IPS-11a (cell line): ENCODE results near the gene PACRG.

Experiments
- H3K4me3 ChIP-seq: one replicate; pipeline ENCODE4 v1.5.1; 2013; ENCODE audit warnings: low read depth, low read length, control low read depth

Gene PACRG

DNA sequence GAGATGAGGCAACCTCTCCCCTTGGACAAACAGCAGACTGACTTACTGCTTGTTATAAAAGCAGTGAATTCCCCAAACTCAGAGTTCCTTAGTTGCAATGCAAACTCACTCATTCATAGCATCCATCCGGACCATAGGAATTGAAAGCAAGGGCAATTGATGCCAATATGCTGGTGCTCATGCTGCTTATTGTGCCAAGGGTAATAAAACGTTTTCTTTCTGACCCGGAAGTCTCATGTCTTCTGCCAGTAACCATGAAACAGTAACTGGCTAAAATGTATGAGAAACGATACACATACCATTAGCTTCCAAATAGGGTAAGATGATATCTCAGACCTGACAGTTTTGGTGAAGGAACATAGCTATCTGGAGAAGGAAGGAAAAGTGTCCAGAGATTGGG, 18.3 kb upstream of the PACRG start:
- H3K4me3 ChIP-seq = no peak overlapping the region

DNA sequence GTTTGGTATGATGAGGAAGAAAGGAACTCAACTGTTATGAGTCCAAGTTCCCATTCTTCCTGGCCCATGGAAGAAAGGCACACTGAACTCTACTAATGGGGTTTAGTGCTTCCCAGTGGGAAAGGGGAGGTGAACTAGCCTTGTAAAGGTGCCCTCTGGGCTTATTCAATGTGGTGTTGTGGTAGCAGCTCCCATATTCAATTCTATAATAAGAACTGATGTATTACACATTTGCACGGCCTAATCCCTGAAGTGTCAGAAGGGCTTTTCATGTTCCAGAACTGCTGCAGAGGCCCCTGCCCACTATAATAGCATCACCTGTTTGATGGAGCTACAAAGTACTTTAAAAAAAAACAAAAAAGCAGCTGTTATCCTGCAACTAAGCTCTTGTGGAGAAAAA, 17.4 kb upstream of the PACRG start:
- no peak overlapping the region for H3K4me3 ChIP-seq

DNA sequence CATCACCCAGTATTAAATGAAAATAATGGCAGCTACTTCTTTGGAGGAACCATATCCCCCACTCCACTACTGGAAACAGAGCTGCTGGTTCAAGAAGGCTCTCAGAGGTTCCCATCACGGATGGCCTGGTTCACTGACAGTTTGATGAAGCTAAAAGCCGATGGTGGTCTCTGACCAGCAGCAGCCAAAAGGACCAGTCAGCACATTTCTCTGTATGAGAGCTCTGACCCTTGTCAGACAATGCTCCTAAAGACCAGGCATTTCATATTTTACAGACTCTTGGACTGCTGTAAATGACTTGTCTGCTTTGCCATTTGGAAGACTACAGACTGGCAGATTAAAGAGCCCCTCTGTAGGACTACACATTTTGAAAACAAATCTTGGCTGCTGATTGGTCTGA, 16.8 kb upstream of the PACRG start:
- no peak overlapping the region for H3K4me3 ChIP-seq

DNA sequence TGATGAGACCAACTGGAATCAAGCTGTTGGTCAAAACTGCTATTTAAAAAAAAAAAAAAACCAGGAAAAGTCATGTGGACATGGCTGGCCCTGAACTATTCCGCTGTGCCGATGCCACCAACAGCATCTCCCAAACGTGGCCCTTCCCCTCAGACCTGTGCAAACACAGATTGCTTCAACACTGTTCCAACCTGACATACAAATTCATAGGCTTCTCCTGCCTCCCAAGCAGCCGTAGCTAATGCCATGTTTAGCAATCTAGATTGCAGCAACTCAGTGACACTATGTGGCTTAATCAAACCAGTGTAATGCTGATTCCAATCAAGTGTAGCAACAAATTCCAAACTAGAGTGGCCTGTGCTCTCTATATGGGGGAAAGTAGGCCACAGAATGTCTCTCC, 16.4 kb upstream of the PACRG start:
- no peak overlapping the region for H3K4me3 ChIP-seq

DNA sequence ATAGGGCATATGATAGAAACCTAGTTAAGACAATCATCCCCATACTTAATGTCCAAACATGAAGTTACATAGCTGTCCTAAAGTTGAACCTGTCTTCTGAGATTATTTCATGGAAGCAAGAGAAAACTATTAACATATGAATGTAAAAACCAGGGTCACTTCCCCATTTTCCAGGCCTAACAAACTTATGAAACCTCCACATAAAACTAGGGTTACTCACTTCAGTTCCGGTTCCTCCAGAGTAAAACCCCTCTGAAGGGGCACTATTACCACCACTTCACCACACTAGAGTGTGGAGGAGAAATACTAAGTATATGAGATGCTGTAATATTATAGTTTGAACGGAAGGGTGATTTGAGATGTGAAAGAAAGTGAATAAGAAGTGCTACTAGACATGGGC, 15.1 kb upstream of the PACRG start:
- no peak overlapping the region for H3K4me3 ChIP-seq

DNA sequence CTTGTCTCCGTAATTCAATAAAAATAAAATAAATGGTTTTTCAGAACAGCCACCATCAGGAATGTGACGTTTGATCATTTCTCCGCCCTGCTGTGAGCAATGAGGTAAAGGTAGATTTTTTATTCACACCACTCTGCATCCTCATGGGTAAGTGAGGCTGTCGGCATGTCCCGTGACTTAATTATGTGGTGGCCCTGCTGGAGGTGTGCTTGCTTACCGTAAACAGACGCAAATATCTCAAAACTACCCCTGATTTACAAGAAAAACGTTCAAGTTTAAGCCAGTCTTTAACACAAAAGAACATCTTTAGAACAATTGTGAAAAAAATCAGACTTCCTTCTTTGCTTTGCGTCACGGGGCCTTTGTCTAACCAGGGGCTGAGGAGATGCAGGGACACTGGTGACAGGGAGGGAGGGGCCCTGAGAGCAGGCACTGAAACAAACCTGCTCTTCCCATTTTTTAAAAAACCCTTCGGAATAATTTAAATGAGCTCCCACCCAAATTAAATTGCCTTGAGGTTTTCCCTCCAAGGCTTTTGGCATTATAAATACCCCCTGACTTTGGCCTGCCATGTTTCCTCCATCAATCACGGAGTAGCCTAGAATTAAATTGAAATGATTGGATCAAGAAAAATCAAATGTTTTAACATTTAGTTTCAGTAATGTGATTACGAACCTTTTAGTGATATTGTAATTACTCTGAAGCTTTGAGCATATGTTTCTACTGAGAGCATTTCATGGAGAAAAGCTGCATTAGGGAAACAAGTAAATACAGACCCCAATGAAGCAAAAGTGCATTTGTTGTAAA, 13.6 kb upstream of the PACRG start:
- H3K4me3 ChIP-seq = no peak overlapping the region

DNA sequence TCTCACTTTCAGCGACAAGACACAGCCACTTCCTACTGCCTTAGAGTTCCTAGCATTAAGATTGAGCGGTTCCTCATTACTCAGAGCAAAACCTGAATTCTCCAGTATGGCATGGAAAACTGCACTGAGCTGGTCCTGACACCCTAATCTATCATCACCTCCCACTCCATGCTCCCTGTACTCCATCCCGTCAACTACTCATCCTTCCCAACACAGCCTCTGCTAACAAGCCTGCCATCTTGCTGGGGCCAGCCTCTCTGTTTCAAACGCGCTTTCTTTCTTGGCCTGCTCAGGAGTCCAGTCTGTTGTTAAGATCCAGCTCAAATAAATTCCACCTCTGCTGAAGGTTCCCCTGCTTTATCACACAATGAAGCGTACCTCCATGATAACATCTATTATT, 12.2 kb upstream of the PACRG start:
- no peak overlapping the region for H3K4me3 ChIP-seq

DNA sequence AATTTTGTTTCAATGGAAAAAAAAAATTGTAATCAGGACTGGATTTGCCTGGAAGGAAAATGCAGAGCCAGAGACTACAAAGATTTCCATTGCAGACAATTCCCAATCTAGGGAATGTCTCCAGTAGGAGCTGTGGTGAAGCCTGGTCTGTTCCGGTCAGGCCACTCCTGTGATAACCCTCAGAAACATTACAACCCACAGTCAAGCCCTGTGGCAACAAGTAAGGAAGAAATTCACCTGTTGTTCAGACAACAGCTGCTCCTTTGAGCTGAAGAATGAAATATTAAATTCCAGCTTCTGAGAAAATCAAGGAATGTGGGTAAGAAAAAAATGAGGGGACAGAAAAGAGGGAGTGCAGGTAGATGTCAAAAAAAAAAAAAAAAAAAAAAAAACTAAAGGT, 8.2 kb upstream of the PACRG start:
- no peak overlapping the region for H3K4me3 ChIP-seq

DNA sequence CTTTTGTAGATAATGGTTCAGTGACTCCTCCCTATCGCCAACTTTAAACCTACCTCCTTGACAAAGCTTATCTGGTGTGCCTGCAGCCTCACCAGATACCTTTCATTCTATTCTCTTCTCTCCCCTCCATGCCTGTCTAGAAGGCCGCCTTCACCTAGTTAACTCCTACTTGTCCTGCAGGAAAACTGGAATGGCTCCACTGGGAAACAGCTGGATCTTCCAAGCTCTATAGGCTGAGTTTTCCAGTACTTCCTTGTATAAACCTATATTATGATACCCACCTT, 6.4 kb upstream of the PACRG start:
- no peak overlapping the region for H3K4me3 ChIP-seq

DNA sequence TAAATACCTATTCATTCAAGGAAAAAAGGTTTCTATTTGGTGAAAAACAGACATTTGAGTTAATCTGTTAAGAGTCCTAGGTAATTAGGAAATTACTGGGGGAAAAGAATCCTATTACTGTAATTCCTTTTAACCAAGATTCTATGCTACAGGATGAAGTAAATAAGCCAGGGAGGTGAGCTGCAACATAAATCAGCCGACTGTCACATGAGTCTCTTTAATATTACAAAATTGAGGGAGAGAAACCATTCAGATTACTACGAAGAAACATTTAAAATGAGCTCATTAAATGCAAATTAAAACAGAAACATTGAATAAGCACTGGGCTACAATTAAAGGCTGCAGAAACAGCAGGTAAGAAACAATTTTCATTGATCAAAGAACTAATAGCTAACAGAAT, 5.5 kb upstream of the PACRG start:
- H3K4me3 ChIP-seq = no peak overlapping the region

DNA sequence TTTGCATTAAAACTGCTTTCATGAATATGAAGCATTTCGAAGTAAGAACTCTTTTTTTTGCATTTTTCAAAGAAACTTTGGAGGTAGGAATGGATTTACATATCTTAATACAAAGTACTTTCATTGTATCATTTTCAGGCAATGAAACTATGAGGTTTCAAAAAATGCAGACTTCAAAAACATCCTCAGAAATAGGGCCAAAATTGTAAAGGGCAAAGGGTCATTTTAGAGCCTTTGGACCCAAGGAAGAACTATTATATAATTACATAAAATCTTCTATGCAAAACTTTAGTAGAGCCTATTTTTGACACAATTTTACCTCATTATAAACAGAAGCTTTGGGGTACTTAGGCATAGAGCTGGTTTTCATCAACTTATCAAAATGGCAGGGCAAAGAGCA, 5.1 kb upstream of the PACRG start:
- H3K4me3 ChIP-seq = no peak overlapping the region

DNA sequence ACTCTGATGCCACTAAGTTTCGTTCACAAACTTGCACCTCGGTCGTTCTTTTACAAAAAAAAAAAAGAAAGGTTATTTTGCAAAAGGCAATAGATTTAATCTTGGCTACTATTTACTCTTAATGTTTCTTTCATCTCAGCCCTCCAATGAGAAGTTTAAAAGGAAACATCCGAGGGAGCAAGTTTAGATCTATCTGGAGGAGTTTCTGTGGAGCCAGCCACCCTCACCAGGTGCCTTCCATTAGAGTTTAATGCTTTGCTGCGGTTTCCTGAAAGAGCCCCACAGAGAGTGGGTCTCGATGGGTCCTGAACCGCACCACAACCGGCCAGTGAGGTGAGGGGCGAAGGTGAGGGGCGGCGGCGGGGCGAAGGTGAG, 840 bp upstream of the PACRG start:
- H3K4me3 ChIP-seq = no peak overlapping the region

DNA sequence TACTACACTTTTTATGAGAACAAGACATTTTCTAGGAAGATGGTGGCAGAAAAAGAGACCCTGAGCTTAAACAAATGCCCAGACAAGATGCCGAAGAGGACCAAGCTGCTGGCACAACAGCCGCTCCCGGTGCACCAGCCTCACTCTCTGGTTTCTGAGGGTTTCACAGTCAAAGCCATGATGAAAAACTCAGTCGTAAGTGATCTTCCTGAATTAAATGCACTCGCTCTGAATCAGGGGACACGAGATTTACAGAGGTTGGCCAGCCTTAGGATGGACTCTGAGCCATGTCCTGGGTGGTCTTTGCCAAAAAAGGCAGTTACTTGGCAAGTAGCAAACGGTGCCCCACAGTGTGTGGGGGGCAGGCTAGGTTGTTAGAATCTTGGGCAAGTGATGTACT, 423 bp downstream of the PACRG start:
- H3K4me3 ChIP-seq = no peak overlapping the region

DNA sequence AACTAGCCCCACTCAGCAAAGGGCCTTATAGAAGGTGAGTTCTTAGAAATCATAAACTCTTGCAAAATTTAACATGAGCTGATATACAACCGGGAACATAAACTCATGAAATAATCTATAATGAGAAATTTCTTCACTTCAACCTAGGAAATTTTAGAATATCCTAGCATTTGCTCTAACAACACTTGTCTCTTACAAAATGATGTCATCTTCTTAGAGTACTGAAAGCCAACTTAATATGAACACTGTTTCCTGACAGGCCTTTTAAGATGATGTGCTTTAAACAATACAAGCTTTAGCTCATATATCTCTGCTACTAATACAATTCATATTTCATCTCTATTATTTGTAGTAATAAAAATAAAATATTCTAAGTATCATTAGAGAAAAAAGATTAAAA, 932 bp downstream of the PACRG start:
- H3K4me3 ChIP-seq = no peak overlapping the region

DNA sequence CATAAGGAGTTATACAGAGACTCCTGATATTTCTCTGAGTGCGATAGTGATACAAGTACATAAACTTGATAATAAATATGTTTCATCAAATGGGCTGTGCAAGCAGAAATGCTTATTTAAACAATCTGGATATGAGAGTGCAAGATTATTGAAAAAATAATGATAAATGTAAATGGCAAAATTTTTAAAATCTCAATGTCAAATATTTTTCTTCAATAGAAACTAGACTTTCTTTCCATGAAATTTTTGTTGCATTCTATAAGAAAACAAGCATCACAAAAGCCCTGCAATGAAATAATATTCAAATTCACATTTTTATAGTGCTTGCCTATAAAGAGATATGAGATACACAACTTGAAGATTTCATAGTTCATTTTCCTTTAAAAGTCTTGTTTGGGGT, 2.7 kb downstream of the PACRG start:
- H3K4me3 ChIP-seq = no peak overlapping the region

DNA sequence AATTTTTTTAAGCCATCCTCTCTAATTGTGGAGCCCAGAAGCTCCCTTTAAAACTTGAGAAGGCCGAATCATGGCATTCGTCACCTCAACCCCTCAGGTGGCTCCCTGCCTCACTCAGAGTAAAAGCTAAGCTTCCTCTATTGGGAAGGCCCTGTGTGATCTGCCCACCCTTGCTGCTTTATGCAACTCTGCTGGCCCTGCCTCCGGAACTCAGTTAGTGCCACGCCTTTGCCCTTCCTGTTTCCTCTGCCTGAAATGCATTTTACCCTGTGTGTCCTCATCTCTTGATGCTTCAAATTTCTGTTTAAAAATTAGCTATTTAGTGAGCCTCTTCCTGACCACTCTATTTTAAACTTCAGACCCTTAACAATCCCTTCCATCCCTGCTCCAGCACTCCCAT, 5.7 kb downstream of the PACRG start:
- no peak overlapping the region for H3K4me3 ChIP-seq

DNA sequence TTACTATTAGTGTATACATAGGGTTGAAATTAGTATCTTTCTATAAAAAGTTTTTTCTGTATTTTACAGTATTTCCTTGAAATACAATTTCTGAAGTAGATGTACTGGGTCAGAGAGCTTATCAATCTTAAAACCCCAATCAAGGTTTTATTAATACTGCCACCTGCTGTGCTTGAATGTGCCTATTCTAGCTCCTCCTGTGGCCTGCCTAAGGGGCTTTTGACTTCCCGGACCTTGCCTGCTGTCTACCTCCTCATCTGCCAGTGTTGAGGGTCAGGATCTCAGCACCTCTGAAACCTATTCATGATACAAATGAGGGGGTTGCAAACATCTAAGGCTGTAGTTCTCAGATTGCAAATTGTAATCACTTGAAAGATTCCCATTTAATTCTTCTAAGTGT, 9.2 kb downstream of the PACRG start:
- H3K4me3 ChIP-seq = no peak overlapping the region

DNA sequence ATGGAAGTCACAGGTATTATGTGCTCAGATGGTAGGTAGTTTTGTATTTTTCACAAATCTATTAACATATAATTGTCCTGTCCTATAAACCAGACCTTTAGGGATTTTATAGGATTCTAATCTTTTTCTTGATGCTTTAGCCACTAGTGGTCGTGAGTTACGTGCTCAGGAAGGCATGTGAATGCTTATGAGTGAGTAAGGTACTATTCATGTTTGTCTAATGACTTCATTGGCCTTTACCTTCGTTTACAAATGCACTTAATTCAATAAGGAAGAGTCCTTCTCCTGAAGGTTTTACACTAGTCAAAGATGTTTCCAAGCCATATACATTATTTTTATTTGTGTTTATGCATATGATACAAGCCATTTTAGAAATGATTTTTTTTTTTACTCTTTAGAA, 23.0 kb downstream of the PACRG start:
- no peak overlapping the region for H3K4me3 ChIP-seq

DNA sequence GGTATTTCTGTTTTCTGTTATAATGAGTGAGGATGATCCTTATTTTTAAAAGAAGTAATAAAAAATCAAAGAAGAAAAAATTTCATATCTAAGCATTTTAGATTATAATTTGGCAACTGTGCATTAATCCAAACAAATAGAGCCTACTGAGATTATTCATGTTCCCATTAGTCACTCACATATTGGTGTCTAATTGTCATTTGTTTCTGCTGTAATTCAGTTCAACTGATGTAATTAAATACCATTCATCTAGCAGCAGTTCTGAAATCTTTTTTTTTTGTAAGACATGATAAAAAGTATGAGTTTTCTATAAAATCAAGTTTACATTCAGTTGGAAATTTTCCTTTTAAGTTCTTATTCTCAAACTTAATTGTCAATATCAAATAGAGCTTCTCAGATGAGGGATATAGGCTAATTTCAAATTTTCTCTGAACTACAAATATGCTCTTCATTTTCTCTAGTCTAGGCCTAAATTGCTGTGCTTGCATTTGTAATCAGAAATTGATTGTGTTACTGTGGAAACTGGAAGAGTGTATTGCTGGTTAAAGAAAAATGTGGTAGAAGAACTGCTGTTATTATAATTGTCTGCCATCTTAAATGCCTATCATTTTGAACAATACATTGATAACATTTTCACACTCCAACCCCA, 23.6 kb downstream of the PACRG start:
- H3K4me3 ChIP-seq = no peak overlapping the region

DNA sequence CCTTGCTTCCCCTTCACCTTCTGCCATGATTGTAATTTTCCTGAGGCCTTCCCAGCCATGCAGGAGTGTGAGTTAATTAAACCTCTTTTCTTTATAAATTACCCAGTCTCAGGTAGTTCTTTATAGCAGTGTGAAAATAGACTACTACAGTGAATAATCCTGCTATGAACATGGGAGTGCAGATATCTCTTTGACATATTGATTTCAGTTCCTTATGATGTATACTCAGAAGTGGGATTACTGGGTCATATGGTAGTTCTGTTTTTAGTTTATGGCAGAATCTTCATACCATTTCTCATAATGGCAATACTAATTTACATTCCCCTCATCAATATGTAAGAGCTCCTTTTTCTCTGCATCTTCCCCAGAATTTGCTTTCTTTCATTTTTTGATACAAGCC, 26.0 kb downstream of the PACRG start:
- H3K4me3 ChIP-seq = no peak overlapping the region

DNA sequence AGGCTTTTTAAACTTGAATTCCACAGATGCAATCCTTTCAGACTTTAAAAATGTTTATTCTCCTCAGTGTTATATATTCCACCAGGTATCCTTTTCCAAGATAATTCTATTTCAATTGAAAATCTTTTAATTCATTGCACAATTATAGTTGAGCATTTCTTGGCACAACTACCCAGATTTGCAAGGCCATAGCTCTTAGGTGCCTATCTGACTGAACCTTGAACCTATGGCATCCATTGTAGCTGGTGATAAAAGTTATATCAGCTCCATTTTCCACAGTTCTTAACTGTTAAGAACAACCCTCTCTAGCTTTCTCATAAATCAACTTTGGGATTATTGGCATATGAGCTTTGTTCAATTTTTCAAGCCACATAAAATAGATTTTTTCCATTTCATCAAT, 42.4 kb downstream of the PACRG start:
- no peak overlapping the region for H3K4me3 ChIP-seq

DNA sequence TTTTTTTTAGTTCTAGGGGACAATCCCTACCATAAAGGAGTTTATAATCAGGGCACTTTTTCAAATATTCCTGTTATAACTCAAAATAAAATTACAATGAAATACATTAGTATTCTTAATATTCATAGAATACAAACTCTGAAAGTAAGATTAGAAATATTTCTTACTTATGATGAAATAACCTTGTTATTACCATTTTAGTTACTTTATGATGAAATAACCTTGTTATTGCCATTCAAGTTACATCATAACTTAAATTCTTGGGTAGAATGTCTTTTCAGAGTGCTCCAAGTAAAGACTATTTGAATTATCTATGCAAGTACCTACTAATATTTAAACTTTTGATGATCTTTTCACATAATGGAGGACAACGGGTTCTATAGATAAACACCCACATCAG, 43.2 kb downstream of the PACRG start:
- H3K4me3 ChIP-seq = no peak overlapping the region

DNA sequence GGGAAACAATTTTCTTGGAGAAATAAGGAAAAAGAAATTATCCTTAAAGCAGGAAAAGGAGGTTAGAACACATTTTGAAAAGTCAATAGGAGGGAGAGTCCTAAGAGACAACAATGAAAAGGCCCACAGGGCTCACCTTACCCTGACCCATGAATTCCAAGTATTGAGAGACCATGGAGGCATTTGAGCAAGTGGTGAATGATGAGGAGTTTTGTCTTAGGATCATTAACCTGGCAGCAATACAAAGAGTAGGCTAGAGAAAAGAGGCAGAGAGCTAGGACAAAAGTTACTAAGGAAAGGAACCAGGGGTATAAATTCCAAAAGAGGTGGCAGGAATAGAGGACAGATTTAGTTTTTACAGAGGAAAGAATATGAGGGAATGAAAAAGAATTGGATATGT, 44.7 kb downstream of the PACRG start:
- no peak overlapping the region for H3K4me3 ChIP-seq
